Endothelial cell of umbilical vein (primary cell): Measurements from ENCODE around the gene ZNF248. TPM values are rescaled to one million over a fixed set of nuclear protein-coding genes. Genes with fewer than 3 reads are reported as not detected.

Experiments
- BruUV-seq: library from RNA; stranded (reverse); fragments of 400-500 nt; replicated peaks from 2 replicates; lab custom pipeline; 2021; lab: Mats Ljungman, UMichigan
- CTCF ChIA-PET: fragments of 300-600, 350-600 bp; sonication (Branson Sonifier 250); formaldehyde crosslinking; loops from one replicate; lab custom pipeline; 2021; ENCODE audit warnings: antibody characterized with exemption, inconsistent platforms; lab: Charles Lee
- POLR2A ChIA-PET: fragments of 300-600, 350-600 bp; sonication (Branson Sonifier 250); formaldehyde crosslinking; loops from one replicate; lab custom pipeline; 2021; ENCODE audit warnings: antibody characterized with exemption, inconsistent platforms; lab: Charles Lee
- DNase-seq: peaks from one replicate; pipeline ENCODE4 v3.0.0-alpha.2; 2011; ENCODE audit warnings: low read depth, low spot score
- FAIRE-seq: peaks from 2 replicates; lab custom pipeline; 2011; peaks lifted over from hg19 to GRCh38; lab: Jason Lieb, UNC
- H2AFZ ChIP-seq: 2 replicates; pipeline ENCODE4 v1.6.0; 2012; ENCODE audit warnings: low read depth, low read length, control low read depth, inconsistent platforms
- H3K27ac ChIP-seq: 2 replicates; pipeline ENCODE4 v1.5.1; 2011; ENCODE audit warnings: low read depth, mild to moderate bottlenecking, control low read depth, low read length, moderate library complexity; ENCODE audit not compliant: insufficient read depth
- H3K27me3 ChIP-seq, 2 experiments: 2 replicates each; pipeline versions ENCODE4 v1.6.0 to v1.6.1; 2011; ENCODE audit warnings: low read length in 2 of 2, mixed read lengths in 1 of 2; ENCODE audit not compliant: control insufficient read depth in 2 of 2, insufficient read depth in 2 of 2
- H3K36me3 ChIP-seq, 2 experiments: 2 replicates in 1 of 2; 3 replicates in 1 of 2; pipeline ENCODE4 v1.5.1; 2011; ENCODE audit warnings: low read length in 2 of 2, mild to moderate bottlenecking in 1 of 2, moderate library complexity in 1 of 2; ENCODE audit not compliant: control insufficient read depth in 2 of 2, insufficient read depth in 2 of 2; ENCODE audit errors: extremely low read depth in 1 of 2
- H3K4me1 ChIP-seq: 3 replicates; pipeline ENCODE4 v1.5.1; 2011; ENCODE audit warnings: mild to moderate bottlenecking, low read length; ENCODE audit not compliant: control insufficient read depth, insufficient read depth; ENCODE audit errors: extremely low read depth
- H3K4me2 ChIP-seq: 2 replicates; pipeline ENCODE4 v1.6.1; 2011; ENCODE audit warnings: low read length, control low read depth, mixed read lengths; ENCODE audit not compliant: insufficient read depth
- H3K4me3 ChIP-seq, 3 experiments: fragments of 200-600 bp in 1 of 3; sonication (generic), shearing (Covaris generic) in 1 of 3; replicated peaks in 1 of 3; 2 replicates each; pipeline ENCODE4 v1.5.1; 2011 to 2016; ENCODE audit warnings: control low read depth in 3 of 3, low read length in 3 of 3, mild to moderate bottlenecking in 2 of 3, inconsistent platforms in 1 of 3, low read depth in 1 of 3, moderate library complexity in 1 of 3; ENCODE audit not compliant: insufficient read depth in 1 of 3
- H3K79me2 ChIP-seq: 2 replicates; pipeline ENCODE4 v1.6.0; 2012; ENCODE audit warnings: low read length, inconsistent platforms; ENCODE audit not compliant: control insufficient read depth, insufficient read depth
- H3K9ac ChIP-seq: replicated peaks from 2 replicates; pipeline ENCODE3; 2011; ENCODE audit warnings: low read length, control low read depth; ENCODE audit not compliant: insufficient read depth; ENCODE audit errors: extremely low read depth
- H3K9me1 ChIP-seq: replicated peaks from 3 replicates; pipeline ENCODE4 v1.6.0; 2011; ENCODE audit warnings: mild to moderate bottlenecking, low read length; ENCODE audit not compliant: control insufficient read depth, insufficient read depth; ENCODE audit errors: extremely low read depth
- H3K9me3 ChIP-seq: replicated peaks from 2 replicates; pipeline ENCODE4 v1.5.1; 2012; ENCODE audit warnings: low read length, inconsistent platforms; ENCODE audit not compliant: control insufficient read depth, insufficient read depth
- H4K20me1 ChIP-seq: replicated peaks from 2 replicates; pipeline ENCODE3; 2011; ENCODE audit warnings: mild to moderate bottlenecking, low read length; ENCODE audit not compliant: control insufficient read depth, insufficient read depth; ENCODE audit errors: extremely low read depth
- CTCF ChIP-seq, 2 donors: IDR thresholded peaks; 1 replicate in 1 of 2; 2 replicates in 1 of 2; pipeline ENCODE4 v1.5.1; 2011; ENCODE audit warnings: low read length in 2 of 2, mild to moderate bottlenecking in 2 of 2, moderate library complexity in 2 of 2, control low read depth in 1 of 2, inconsistent platforms in 1 of 2, low read depth in 1 of 2; ENCODE audit not compliant: insufficient read depth in 1 of 2; ENCODE audit errors: extremely low read depth in 1 of 2
- EZH2 ChIP-seq: IDR thresholded peaks from 2 replicates; pipeline ENCODE4 v1.6.1; 2012; ENCODE audit warnings: borderline replicate concordance, low read depth, mild to moderate bottlenecking, moderate library complexity, low read length, inconsistent platforms; ENCODE audit not compliant: severe bottlenecking
- FOS ChIP-seq: IDR thresholded peaks from 2 replicates; pipeline ENCODE4 v1.6.1; 2011; ENCODE audit warnings: mild to moderate bottlenecking, low read length, moderate library complexity, borderline replicate concordance; ENCODE audit not compliant: insufficient read depth
- GATA2 ChIP-seq: IDR thresholded peaks from 2 replicates; pipeline ENCODE4 v1.7.0; 2011; ENCODE audit warnings: low read depth, mild to moderate bottlenecking, moderate library complexity, mixed read lengths, low read length; ENCODE audit not compliant: insufficient read length, insufficient read depth
- JUN ChIP-seq: IDR thresholded peaks from 2 replicates; pipeline ENCODE4 v1.6.1; 2011; ENCODE audit warnings: borderline replicate concordance, low read depth; ENCODE audit not compliant: insufficient read length, insufficient read depth
- MAX ChIP-seq: IDR thresholded peaks from 2 replicates; pipeline ENCODE4 v1.6.1; 2011; ENCODE audit not compliant: insufficient read depth, insufficient read length
- MYC ChIP-seq: IDR thresholded peaks from one replicate; pipeline ENCODE4 v1.6.1; 2011; ENCODE audit warnings: mild to moderate bottlenecking, low read depth, low read length
- POLR2A ChIP-seq: IDR thresholded peaks from 2 replicates; pipeline ENCODE4 v1.6.1; 2012; ENCODE audit warnings: low read depth, mild to moderate bottlenecking, control low read depth, low read length
- POLR2AphosphoS5 ChIP-seq: IDR thresholded peaks from 2 replicates; pipeline ENCODE4 v1.6.1; 2012; ENCODE audit warnings: low read depth, mild to moderate bottlenecking, control low read depth, low read length, moderate library complexity; ENCODE audit not compliant: insufficient read depth
- dilution Hi-C: fragments of 300-500 bp; cut with MboI; formaldehyde crosslinking; loops from one replicate; pipeline ENCODE4 v1.15.0; 2019; ENCODE audit warnings: low sequenced_read_pairs; ENCODE audit not compliant: extremely low pct_ligation_motif_present
- intact Hi-C: fragments of 100-400 bp; cut with micrococcal nuclease; formaldehyde crosslinking; loops from one replicate; pipeline ENCODE4 v1.10.0; 2022
- polyA plus RNA-seq, 4 experiments: library from polyadenylated mRNA; depleted of rRNA in 3 of 4; stranded (reverse) in 3 of 4; unstranded in 1 of 4; fragments of >200 nt; gene quantifications; 2 replicates each; pipeline versions ENCODE4 v1.2.1 to v1.2.3, GENCODE V29; 2011 to 2012; ENCODE audit warnings: missing spikeins in 1 of 4
- total RNA-seq: library from RNA; stranded (reverse); gene quantifications from 2 replicates; pipeline ENCODE4 v1.2.3, GENCODE V29; 2021

ZNF248 gene
- total and polyA plus RNA-seq, 2 donors (not counting 3 experiments of a cell fraction or from before 2014, with no cell fraction given): 4.3 to 6.5 TPM

GRCh38 chr10:37872955-37873354, 15.5 kb upstream of the ZNF248 start:
- no peak for FAIRE-seq

GRCh38 chr10:37872283-37872682, 14.9 kb upstream of the ZNF248 start:
- POLR2A ChIA-PET: no interaction called here
- no peak for FAIRE-seq
- Histone ChIP-seq H3K9me1 (no peaks in the 10 kb centered on the region), H4K20me1 (no peaks in the 10 kb centered on the region), H3K4me3 (no peak overlapping the region), H3K9ac (no peak overlapping the region), H3K27ac (no peak overlapping the region), H3K4me2 (no peak overlapping the region), H3K9me3 (no peaks in the 10 kb centered on the region), H3K79me2 (no peaks in the 10 kb centered on the region), H3K36me3 (no peaks in the 10 kb centered on the region), H2AFZ (no peak overlapping the region), H3K27me3 (no peaks in the 10 kb centered on the region), H3K4me1 (no peaks in the 10 kb centered on the region)
- dilution Hi-C loops (no loop called here), intact Hi-C loops (no loop called here)
- TF ChIP-seq FOS: no peak
- TF ChIP-seq POLR2AphosphoS5: no peak
- no peak for TF ChIP-seq CTCF (IDR thresholded peaks at IDR 0.05; ENCODE audit: extremely low read depth in 1 of 2, insufficient read depth in 1 of 2, low read depth in 1 of 2, low read length in 2 of 2)
- no peak for TF ChIP-seq MYC
- TF ChIP-seq EZH2: no peak
- TF ChIP-seq MAX: no peak
- TF ChIP-seq JUN: no peak
- TF ChIP-seq GATA2: no peak
- no peak for TF ChIP-seq POLR2A
- no TSS peak for BruUV-seq
- no peak for DNase-seq
- CTCF ChIA-PET: no interaction called here

More at GRCh38 chr10:37872955-37873354, 15.5 kb upstream of the ZNF248 start:
- H4K20me1 ChIP-seq: no peaks in the 10 kb centered on the region
- no peak overlapping the region for H3K27ac ChIP-seq
- no TSS peak for BruUV-seq
- no peak overlapping the region for H3K4me2 ChIP-seq
- TF ChIP-seq FOS (no peak), MYC (no peak), POLR2A (no peak)
- H3K9me3 ChIP-seq: no peaks in the 10 kb centered on the region
- intact Hi-C loops: no loop called here
- ChIA-PET CTCF (no interaction called here), POLR2A (no interaction called here)
- H3K4me1 ChIP-seq: no peaks in the 10 kb centered on the region
- H3K4me3 ChIP-seq: no peak overlapping the region
- no peak overlapping the region for H3K9ac ChIP-seq
- H3K9me1 ChIP-seq: no peaks in the 10 kb centered on the region
- DNase-seq: no peak
- no peaks in the 10 kb centered on the region for H3K36me3 ChIP-seq
- H3K79me2 ChIP-seq: no peaks in the 10 kb centered on the region
- H3K27me3 ChIP-seq: no peaks in the 10 kb centered on the region
- dilution Hi-C loops: no loop called here
- no peak overlapping the region for H2AFZ ChIP-seq
